ENCODE results near the gene NR1H2. TPM values are rescaled to one million over a fixed set of nuclear protein-coding genes. Genes with fewer than 3 reads are reported as not detected.
A peak's percentile ranks its signal among the peaks of the same experiment; 100 is the strongest.

Gene NR1H2
- total and polyA plus RNA-seq, 3 experiments from 2014 or later, result 79.7 to 95.5 (median 82.3) TPM

GRCh38 chr19:50361290-50362029 is 14.8 kb upstream of the NR1H2 start:
- POLR2A ChIA-PET, result interaction anchor here (0.7 to 1.4 kb wide), 2 partner anchors 15 to 23 kb away, joined by 3 to 4 read pairs; partner anchors contain the start of genes NR1H2 and POLD1
- H3K36me3 ChIP-seq (ENCODE audit: insufficient read depth, low read length), result no peaks in the 10 kb centered on the region
- Mint-ChIP-seq H3K4me1 (peaks cover 41 to 73% (median 73%) of the 10 kb centered on the region in 3 donors), H3K4me3 (no peak overlapping the region), H3K27me3 (peaks cover 0 to 1% of the 10 kb centered on the region in 2 donors), H3K36me3 (peaks cover 0 to 11% (median 4%) of the 10 kb centered on the region in 3 donors), H3K27ac (peak overlapping the region in 3 of 8 donors; percentile 40 to 86 (median 48)), H3K9me3 (no peaks in the 10 kb centered on the region)
- DNase-seq, result no peak
- no peaks in the 10 kb centered on the region for H3K9me3 ChIP-seq (ENCODE audit: low read length)
- H3K4me1 ChIP-seq (ENCODE audit: insufficient read depth, low read length), result peaks cover 49% of the 10 kb centered on the region
- no peaks in the 10 kb centered on the region for H3K27me3 ChIP-seq (ENCODE audit: insufficient read depth, low read length, poor library complexity, severe bottlenecking)
- no peak overlapping the region for H3K4me3 ChIP-seq (ENCODE audit: low read length)
- CTCF ChIA-PET, result no interaction called here
- H3K27ac ChIP-seq (ENCODE audit: low read depth, low read length), result no peak overlapping the region

GRCh38 chr19:50362030-50362412 is 14.2 kb upstream of the NR1H2 start:
- Mint-ChIP-seq H3K27me3 (peaks cover 0 to 1% of the 10 kb centered on the region in 2 donors), H3K36me3 (peaks cover 0 to 11% (median 4%) of the 10 kb centered on the region in 3 donors), H3K4me3 (no peak overlapping the region), H3K27ac (peak overlapping the region in 3 of 8 donors; percentile 40 to 90 (median 48)), H3K4me1 (peaks cover 39 to 71% (median 70%) of the 10 kb centered on the region in 3 donors), H3K9me3 (no peaks in the 10 kb centered on the region)
- Histone ChIP-seq H3K9me3 (ENCODE audit: low read length) (no peaks in the 10 kb centered on the region), H3K27ac (ENCODE audit: low read depth, low read length) (no peak overlapping the region), H3K4me1 (ENCODE audit: insufficient read depth, low read length) (peaks cover 49% of the 10 kb centered on the region), H3K4me3 (ENCODE audit: low read length) (no peak overlapping the region), H3K27me3 (ENCODE audit: insufficient read depth, low read length, poor library complexity, severe bottlenecking) (no peaks in the 10 kb centered on the region), H3K36me3 (ENCODE audit: insufficient read depth, low read length) (no peaks in the 10 kb centered on the region)
- CTCF ChIA-PET, result no interaction called here
- POLR2A ChIA-PET, result interaction anchor here (0.7 to 1.4 kb wide), 2 partner anchors 14 to 22 kb away, joined by 3 to 4 read pairs; partner anchors contain the start of genes NR1H2 and POLD1
- DNase-seq, result no peak

GRCh38 chr19:50362656-50363424 is 13.4 kb upstream of the NR1H2 start:
- Mint-ChIP-seq H3K4me1 (peaks cover 36 to 70% (median 64%) of the 10 kb centered on the region in 3 donors), H3K4me3 (peak overlapping the region in 3 of 7 donors; percentile 25 to 47 (median 33)), H3K27ac (peak overlapping the region in 6 of 8 donors; percentile 7 to 89 (median 42)), H3K27me3 (peaks cover 0 to 1% of the 10 kb centered on the region in 2 donors), H3K36me3 (peaks cover 0 to 6% (median 4%) of the 10 kb centered on the region in 3 donors), H3K9me3 (no peaks in the 10 kb centered on the region)
- CTCF ChIA-PET, result no interaction called here
- Histone ChIP-seq H3K27ac (ENCODE audit: low read depth, low read length) (peak overlapping the region; percentile 25), H3K4me3 (ENCODE audit: low read length) (no peak overlapping the region), H3K9me3 (ENCODE audit: low read length) (no peaks in the 10 kb centered on the region), H3K36me3 (ENCODE audit: insufficient read depth, low read length) (no peaks in the 10 kb centered on the region), H3K27me3 (ENCODE audit: insufficient read depth, low read length, poor library complexity, severe bottlenecking) (no peaks in the 10 kb centered on the region), H3K4me1 (ENCODE audit: insufficient read depth, low read length) (peaks cover 49% of the 10 kb centered on the region)
- POLR2A ChIA-PET, result no interaction called here
- DNase-seq, result no peak

- ChIA-PET POLR2A (interaction anchor here (1.4 kb wide), 1 partner anchor 9 kb away, joined by 4 read pairs; no protein-coding TSS in a partner anchor), CTCF (interaction anchor here (1.5 to 2.7 kb wide), 2 partner anchors 8 to 95 kb away, joined by 3 to 13 read pairs; no protein-coding TSS in a partner anchor)
- no peak for DNase-seq
These were observed 10.6 kb upstream of the NR1H2 start, which contains the start of gene NAPSA for GRCh38 chr19:50365434-50366306. NAPSA (minus strand) TSS chr19:50365639; CDS start chr19:50365621, 18 bp downstream.

GRCh38 chr19:50368649-50369570 is 7.3 kb upstream of the NR1H2 start:
- Histone ChIP-seq H3K4me1 (ENCODE audit: insufficient read depth, low read length) (peaks cover 12% of the 10 kb centered on the region), H3K36me3 (ENCODE audit: insufficient read depth, low read length) (no peaks in the 10 kb centered on the region), H3K9me3 (ENCODE audit: low read length) (no peaks in the 10 kb centered on the region), H3K27ac (ENCODE audit: low read depth, low read length) (peak overlapping the region; percentile 72), H3K4me3 (ENCODE audit: low read length) (peak overlapping the region; percentile 81), H3K27me3 (ENCODE audit: insufficient read depth, low read length, poor library complexity, severe bottlenecking) (no peaks in the 10 kb centered on the region)
- POLR2A ChIA-PET, result interaction anchor here (1.5 kb wide), 1 partner anchor 12 kb away, joined by 7 read pairs; no protein-coding TSS in a partner anchor
- Mint-ChIP-seq H3K27me3 (peaks cover 0 to 3% of the 10 kb centered on the region in 2 donors), H3K36me3 (peaks cover 0 to 6% (median 0%) of the 10 kb centered on the region in 3 donors), H3K9me3 (no peaks in the 10 kb centered on the region), H3K27ac (peak overlapping the region; percentile 42 to 96 (median 86)), H3K4me1 (peaks cover 25 to 38% (median 34%) of the 10 kb centered on the region in 3 donors), H3K4me3 (peak overlapping the region; percentile 84 to 97 (median 90))
- peak; percentile 67 to 84 (median 76) for DNase-seq
- CTCF ChIA-PET, result interaction anchor here (0.5 to 3.0 kb wide), 10 partner anchors 10 to 414 kb away, joined by 3 to 22 read pairs (median 4); partner anchors contain the start of gene POLD1

More at GRCh38 chr19:50365434-50366306, 10.6 kb upstream of the NR1H2 start, which contains the start of gene NAPSA:
- Mint-ChIP-seq H3K9me3 (no peaks in the 10 kb centered on the region), H3K4me1 (peaks cover 36 to 62% (median 57%) of the 10 kb centered on the region in 3 donors), H3K36me3 (peaks cover 0 to 6% (median 0%) of the 10 kb centered on the region in 3 donors), H3K27me3 (peaks cover 0 to 3% of the 10 kb centered on the region in 2 donors), H3K27ac (peak within 1 kb of the TSS; percentile 75 to 92 (median 86)), H3K4me3 (peak within 1 kb of the TSS; percentile 69 to 85 (median 74))
- peaks cover 30% of the 10 kb centered on the region for H3K4me1 ChIP-seq (ENCODE audit: insufficient read depth, low read length)
- H3K27ac ChIP-seq (ENCODE audit: low read depth, low read length), result no peak within 1 kb of the TSS
- H3K27me3 ChIP-seq (ENCODE audit: insufficient read depth, low read length, poor library complexity, severe bottlenecking), result no peaks in the 10 kb centered on the region
- H3K9me3 ChIP-seq (ENCODE audit: low read length), result no peaks in the 10 kb centered on the region
- no peaks in the 10 kb centered on the region for H3K36me3 ChIP-seq (ENCODE audit: insufficient read depth, low read length)
- no peak within 1 kb of the TSS for H3K4me3 ChIP-seq (ENCODE audit: low read length)

GRCh38 chr19:50371914-50372475 is 4.3 kb upstream of the NR1H2 start:
- Mint-ChIP-seq H3K4me1 (peaks cover 19 to 28% (median 20%) of the 10 kb centered on the region in 3 donors), H3K4me3 (no peak overlapping the region), H3K36me3 (peaks cover 0 to 12% (median 2%) of the 10 kb centered on the region in 3 donors), H3K27me3 (peaks cover 0 to 7% of the 10 kb centered on the region in 2 donors), H3K27ac (no peak overlapping the region), H3K9me3 (no peaks in the 10 kb centered on the region)
- H3K4me3 ChIP-seq (ENCODE audit: low read length), result no peak overlapping the region
- H3K36me3 ChIP-seq (ENCODE audit: insufficient read depth, low read length), result no peaks in the 10 kb centered on the region
- H3K27ac ChIP-seq (ENCODE audit: low read depth, low read length), result no peak overlapping the region
- no peaks in the 10 kb centered on the region for H3K9me3 ChIP-seq (ENCODE audit: low read length)
- peaks cover 6% of the 10 kb centered on the region for H3K4me1 ChIP-seq (ENCODE audit: insufficient read depth, low read length)
- no peak for DNase-seq
- no peaks in the 10 kb centered on the region for H3K27me3 ChIP-seq (ENCODE audit: insufficient read depth, low read length, poor library complexity, severe bottlenecking)
- POLR2A ChIA-PET, result no interaction called here
- CTCF ChIA-PET, result no interaction called here
